ENCODE measurements around the gene MRPL4.
"Not testable (repeated sequence)": the region's sequence is repeated elsewhere in the genome, so short reads cannot be mapped to it uniquely, and the experiment has no call there.

The MRPL4 gene

DNA sequence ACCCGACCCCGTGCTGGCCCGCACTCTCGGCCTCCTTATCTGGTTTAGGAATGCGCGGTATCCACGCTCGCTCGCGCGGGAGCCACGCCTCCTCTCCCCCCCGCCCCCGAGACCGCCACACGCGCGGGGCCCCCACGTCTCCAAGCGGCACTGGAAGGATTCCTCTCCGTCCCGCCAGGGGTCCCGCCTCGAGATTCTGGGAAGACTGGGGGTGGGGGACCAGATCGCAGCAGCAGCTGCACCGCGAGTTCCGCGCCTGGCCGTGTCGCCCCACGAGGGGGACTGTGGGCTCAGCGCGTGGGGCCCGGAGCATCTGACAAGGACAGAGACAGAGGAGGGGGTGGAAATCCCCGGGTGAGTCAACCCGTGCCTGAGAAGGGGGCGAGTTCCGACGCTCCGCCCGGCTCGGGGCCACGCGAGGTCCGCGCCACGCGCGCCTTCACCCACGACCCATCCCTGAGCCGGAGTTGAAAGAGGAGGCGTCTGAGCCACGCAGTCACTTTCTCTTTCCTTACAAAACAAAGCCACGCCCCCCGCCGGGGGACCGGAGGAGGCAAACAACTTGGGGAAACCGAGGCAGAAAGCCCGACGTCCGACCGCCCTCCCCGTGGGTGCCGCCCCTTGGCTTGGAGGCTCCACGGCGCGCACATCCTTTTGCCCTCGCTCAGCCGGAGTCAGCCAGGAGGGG, 21.7 kb upstream of the MRPL4 start:
- DNase-seq (ENCODE audit: low read depth in 2 of 2), result peak; percentile 24 to 47

DNA sequence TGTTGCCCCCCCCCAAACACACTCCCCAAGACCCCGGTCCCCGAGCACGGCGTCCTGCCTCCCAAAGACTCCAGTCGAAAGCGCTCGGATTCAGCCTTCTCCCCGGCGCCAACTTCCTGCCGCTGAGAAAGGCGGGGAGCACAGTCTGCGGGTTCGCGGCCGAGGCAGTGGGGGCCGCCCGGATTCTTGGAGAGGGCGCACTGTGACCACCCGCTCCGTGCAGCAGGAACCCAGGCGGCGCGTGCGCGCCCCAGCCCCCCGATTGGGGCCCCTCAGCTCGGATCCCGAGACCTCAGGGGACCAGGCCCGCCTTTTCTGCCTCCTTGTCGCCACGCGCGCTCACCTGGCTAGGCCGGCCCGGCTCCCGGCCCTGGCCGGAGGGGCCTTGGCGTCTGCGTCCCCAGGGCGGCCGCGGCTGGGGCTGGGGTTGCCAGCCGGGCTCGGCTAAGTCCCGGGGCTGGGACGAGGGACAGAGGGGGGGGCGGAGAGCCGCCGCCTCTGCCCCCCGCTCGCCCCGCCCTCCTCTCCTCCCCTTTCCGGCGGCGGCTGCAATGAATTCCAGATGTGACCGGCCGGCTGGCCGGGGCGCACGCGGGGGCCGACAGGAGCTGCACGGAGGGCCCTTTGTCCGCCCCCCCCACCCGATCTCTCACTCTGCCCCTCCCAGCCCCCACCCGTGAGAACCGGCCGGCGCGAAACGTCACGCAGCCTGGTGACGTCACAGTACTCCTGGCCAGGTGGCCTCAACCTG, 21.0 kb upstream of the MRPL4 start, which contains the start of gene S1PR2:
S1PR2 (minus strand) TSS at position 471 of the 751 bp plus-strand sequence. CDS start 6,426 bp downstream, outside the sequence.
- peak; percentile 35 to 63 for DNase-seq (ENCODE audit: low read depth in 2 of 2)

GRCh38 chr19:10231612-10232228, 20.3 kb upstream of the MRPL4 start:
- no peak for DNase-seq (ENCODE audit: low read depth in 2 of 2)

DNA sequence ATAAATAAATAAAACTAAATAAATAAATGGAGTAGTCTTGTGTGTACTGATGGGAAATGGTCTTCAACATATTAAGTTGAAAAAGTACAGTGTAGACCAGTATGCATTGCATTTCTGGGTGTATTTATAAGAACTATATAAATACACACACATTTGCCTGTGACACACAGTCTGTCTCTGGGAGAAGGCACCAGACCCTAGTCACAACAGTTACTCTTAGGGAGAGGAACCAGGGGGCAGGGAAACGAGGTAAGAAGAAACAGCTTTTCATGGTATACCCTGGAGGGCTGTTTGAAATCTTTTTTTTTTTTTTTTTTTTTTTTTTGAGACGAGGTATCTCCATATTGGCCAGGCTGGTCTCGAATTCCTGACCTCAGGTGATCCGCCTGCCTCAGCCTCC, 18.1 kb upstream of the MRPL4 start:
- DNase-seq (ENCODE audit: low read depth in 2 of 2), result no peak

DNA sequence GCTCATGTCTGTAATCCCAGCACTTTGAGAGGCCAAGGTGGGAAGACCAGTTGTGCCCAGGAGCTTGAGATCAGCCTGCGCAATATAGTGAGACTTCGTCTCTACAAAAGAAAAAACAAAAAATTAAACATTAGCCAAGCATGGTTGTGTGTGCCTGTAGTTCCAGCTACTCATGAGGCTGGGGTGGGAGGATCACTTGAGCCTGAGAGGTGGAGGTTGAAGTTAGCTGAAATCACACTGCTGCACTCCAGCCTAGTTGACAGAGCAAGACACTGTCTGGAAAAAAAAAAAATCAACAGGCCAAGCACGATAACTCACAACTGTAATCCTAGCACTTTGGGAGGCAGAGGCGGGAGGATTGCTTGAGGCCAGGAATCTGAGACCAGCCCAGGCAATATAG, 17.0 kb upstream of the MRPL4 start:
- no peak for DNase-seq (ENCODE audit: low read depth in 2 of 2)

DNA sequence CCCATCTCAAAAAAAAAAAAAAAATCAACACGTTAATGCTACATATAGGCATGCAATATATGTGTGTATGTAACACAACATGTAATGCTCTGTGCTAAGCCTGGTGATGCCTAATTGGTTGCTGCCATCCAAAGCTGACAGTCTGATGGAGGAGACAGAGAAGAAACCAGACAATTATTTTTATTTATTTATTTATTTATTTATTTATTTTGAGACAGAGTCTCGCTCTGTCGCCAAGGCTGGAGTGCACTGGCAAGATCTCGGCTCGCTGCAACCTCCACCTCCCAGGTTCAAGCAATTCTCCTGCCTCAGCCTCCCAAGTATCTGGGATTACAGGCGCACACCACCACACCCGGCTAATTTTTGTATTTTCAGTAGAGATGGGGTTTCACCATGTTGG, 16.6 kb upstream of the MRPL4 start:
- not testable (repeated sequence) for DNase-seq (ENCODE audit: low read depth in 2 of 2)

GRCh38 chr19:10237702-10238101, 14.3 kb upstream of the MRPL4 start:
- no peak for DNase-seq (ENCODE audit: low read depth in 2 of 2)

DNA sequence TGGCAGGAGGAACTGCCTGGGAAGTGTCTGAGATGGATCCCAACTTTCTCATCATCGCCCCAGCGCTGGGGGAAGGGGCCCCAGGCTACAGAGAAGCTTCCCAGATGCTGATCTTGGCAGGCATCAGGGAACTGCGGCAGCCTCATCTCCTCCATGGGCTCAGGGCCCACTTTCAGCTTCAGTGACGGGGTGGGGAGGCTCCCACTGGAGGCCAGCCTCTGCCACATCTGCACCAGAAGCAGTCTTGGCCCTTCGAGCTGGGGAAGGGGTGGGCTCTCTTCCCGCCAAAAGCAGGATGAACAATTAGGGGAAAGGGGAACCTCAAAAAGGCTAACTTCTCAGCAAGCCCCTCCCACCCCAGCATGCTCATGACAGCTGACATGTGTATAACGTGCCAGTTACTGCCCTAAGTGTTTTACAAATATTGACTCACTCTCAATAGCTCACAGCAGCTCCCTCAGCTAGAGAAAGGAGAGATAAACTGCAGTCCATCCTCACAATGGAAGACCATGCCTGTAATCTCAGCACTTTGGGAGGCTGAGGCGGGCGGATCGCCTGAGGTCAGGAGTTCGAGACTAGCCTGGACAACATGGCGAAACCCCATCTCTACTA, 13.7 kb upstream of the MRPL4 start:
- DNase-seq (ENCODE audit: low read depth in 2 of 2), result no peak

DNA sequence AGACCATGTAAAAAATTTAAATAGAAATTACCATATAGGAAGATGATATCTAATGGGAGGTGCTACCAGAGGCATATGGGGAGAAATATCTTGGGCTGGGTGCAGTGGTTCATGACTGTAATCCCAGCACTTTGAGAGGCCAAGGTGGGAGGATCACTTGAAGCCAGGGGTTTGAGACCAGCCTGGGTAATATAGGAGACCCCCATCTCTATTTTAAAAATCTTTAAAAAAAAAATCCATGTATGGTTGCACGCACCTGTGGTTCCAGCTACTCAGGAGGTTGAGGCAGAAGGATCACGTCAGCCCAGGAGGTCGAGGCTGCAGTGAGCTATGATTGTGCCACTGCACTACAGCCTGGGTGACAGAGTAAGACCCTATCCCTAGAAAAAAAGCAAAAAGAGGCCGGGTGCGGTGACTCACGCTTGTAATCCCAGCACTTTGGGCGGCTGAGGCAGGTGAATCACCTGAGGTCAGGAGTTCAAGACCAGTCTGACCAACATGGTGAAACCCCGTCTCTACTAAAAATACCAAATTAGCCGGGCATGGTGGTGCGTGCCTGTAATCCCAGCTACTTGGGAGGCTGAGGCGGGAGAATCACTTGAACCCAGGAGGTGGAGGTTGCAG, 10.1 kb upstream of the MRPL4 start:
- not testable (repeated sequence) for DNase-seq (ENCODE audit: low read depth in 2 of 2)

GRCh38 chr19:10243606-10244005, 8.4 kb upstream of the MRPL4 start:
- DNase-seq (ENCODE audit: low read depth in 2 of 2), result no peak

DNA sequence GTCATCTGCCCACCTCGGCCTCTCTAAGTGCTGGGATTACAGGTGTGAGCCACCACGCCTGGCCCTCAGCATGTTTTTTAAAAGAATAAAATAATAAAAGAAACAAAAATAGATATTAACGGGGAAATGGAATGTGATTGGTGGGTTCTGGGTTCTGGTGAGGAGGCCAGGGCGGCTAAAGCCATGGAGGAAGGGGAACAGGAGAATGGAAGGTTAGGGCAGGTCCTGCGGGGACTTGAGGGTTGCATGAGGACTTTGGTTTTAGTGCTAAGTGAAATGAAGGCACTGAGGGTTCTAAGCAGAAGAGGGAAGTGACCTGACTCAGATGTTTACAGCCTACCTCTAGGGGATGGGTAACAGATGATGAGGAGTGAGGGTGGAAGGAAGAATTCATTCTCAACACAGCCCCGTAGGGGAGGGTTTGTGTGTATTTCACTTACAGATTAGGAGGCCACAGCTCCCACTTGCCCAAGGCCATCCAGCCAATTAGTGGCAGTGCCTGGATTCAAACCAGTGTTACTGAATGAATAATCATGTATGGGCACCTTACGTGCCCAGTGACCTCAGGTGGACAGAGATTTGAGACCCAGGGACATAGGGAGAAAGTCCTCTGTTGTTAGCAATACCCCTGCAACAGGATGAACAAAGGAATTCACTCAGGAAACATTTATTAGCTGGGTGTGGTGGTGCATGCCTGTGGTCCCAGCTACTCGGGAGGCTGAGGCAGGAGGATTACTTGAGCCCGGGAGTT, 6.7 kb upstream of the MRPL4 start:
- DNase-seq (ENCODE audit: low read depth in 2 of 2), result no peak

DNA sequence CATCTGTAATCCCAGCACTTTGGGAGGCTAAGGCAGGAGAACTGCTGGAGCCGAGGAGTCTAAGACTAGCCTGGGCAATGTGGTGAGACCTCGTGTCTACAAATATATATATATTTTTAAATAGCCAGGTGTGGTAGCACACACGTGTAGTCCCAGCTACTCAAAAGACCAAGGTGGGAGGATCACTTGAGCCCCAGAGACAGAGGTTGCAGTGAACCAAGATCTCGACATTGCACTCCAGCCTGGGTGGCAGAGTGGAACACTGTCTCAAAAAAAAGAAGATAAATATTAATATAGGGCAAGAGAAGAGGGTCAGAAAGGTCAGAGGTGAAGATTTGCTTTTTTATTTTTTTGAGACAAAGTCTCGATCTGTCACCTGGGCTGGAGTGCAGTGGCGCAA, 5.5 kb upstream of the MRPL4 start:
- DNase-seq (ENCODE audit: low read depth in 2 of 2), result no peak

DNA sequence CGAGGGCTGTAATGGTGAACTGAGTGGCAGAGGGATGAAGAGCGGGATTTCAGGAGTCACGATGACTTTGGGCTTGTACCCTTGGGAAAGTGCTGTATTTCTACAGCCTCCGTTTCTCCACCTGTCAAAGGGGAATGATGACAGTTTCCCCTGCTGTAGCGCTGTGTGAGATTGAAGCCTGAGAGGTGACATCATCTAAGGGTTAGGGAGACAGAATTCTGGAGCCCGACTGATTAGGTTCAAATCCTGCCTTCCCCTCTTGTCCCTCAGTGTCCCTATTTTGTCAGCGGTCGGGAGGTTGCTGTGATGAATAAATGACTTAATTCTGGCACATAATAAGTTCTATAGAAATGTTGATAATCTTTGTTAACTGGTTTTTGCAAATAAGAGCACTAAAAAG, 693 bp downstream of the MRPL4 start:
- DNase-seq (ENCODE audit: low read depth in 2 of 2), result no peak

DNA sequence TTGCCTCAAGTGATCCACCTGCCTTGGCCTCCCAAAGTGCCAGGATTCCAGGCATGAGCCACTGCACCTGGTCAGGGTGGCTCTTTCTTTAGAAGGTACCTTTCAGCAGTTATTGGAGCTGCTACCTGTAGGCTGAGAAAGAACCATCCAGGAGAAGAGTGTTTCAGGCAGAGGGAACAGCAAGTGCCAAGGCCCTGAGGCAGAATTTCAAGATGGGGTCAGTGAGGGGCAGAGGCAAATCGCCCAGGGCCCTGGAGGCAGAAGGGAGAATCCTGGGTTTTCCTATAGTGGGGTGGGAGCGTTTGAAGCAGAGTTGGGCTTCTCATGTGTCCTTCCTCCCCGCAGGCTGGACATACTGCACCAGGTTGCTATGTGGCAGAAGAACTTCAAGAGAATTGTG, 2.2 kb downstream of the MRPL4 start:
- no peak for DNase-seq (ENCODE audit: low read depth in 2 of 2)

GRCh38 chr19:10255358-10255757, 3.3 kb downstream of the MRPL4 start:
- no peak for DNase-seq (ENCODE audit: low read depth in 2 of 2)

GRCh38 chr19:10256551-10256950, 4.5 kb downstream of the MRPL4 start:
- no peak for DNase-seq (ENCODE audit: low read depth in 2 of 2)

DNA sequence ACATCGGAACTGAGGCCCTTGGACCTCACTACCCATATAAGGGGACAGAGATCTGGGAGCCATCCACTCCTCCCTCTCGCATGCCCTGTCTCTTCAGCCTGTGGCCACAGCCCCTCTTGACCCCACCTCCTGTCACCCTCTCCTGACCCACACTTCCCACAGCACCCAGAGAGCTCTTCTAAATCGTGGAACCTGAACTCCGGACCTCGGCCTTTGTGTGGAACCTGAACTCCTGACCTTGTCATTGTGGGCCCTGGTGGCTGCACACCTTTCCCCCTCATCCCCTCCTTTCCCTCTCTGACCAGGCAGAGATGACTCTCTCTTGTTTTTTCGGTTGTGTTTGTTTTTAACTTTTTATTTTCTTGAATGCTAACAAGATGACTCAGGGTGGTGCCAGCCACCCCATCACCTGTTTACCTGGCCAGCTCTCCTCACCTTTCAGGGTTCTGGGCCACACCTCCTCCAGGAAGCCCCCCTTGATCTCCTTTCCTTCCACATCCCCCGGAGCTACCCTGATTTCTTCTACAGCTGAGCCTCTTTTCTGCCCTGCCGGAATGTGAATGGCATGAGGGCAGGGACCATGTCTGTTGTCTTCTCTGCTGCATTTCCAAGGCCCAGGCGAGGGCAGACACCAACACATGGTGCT, 5.1 kb downstream of the MRPL4 start:
- no peak for DNase-seq (ENCODE audit: low read depth in 2 of 2)

GRCh38 chr19:10258080-10258710, 6.2 kb downstream of the MRPL4 start:
- no peak for DNase-seq (ENCODE audit: low read depth in 2 of 2)

GRCh38 chr19:10259162-10259905, 7.3 kb downstream of the MRPL4 start:
- DNase-seq (ENCODE audit: low read depth in 2 of 2), result peak; percentile 74 to 94
